IPS-20b (cell line): ENCODE results near the gene RRP8.

Experiments used
- H3K27ac ChIP-seq: one replicate; pipeline ENCODE4 v1.5.1; 2013; ENCODE audit warnings: low read length
- H3K27me3 ChIP-seq: 2 replicates; pipeline ENCODE4 v1.6.1; 2013; ENCODE audit warnings: mild to moderate bottlenecking, low read length, inconsistent platforms; ENCODE audit not compliant: insufficient read depth
- H3K36me3 ChIP-seq: 2 replicates; pipeline ENCODE4 v1.6.1; 2013; ENCODE audit warnings: low read depth, mild to moderate bottlenecking, inconsistent platforms, low read length, moderate library complexity; ENCODE audit not compliant: insufficient read depth
- H3K4me1 ChIP-seq: 2 replicates; pipeline ENCODE4 v1.6.1; 2013; ENCODE audit warnings: mild to moderate bottlenecking, control low read depth, inconsistent platforms, low read length, moderate library complexity; ENCODE audit not compliant: insufficient read depth
- H3K4me3 ChIP-seq: 2 replicates; pipeline ENCODE4 v1.5.1; 2013; ENCODE audit warnings: mild to moderate bottlenecking, low read length, inconsistent platforms
- H3K9ac ChIP-seq: 2 replicates; pipeline ENCODE4 v1.6.1; 2013; ENCODE audit warnings: low read depth, mild to moderate bottlenecking, inconsistent platforms, low read length, moderate library complexity
- H3K9me3 ChIP-seq: 2 replicates; pipeline ENCODE4 v1.6.1; 2013; ENCODE audit warnings: mild to moderate bottlenecking, low read depth, low read length, inconsistent platforms; ENCODE audit not compliant: insufficient read depth

The RRP8 gene

GRCh38 chr11:6622261-6623171, 19.1 kb upstream of the RRP8 start:
- no peaks in the 10 kb centered on the region for H3K9me3 ChIP-seq
- no peak overlapping the region for H3K9ac ChIP-seq
- peaks cover 32% of the 10 kb centered on the region; the same call in 1 of the 2 replicates for H3K36me3 ChIP-seq

GRCh38 chr11:6621711-6622211, 18.3 kb upstream of the RRP8 start:
- Histone ChIP-seq H3K9ac (no peak overlapping the region), H3K27ac (no peak overlapping the region), H3K36me3 (peaks cover 24% of the 10 kb centered on the region; the same call in 1 of the 2 replicates), H3K9me3 (no peaks in the 10 kb centered on the region), H3K4me3 (no peak overlapping the region), H3K4me1 (peaks cover 14% of the 10 kb centered on the region; the same call in 1 of the 2 replicates), H3K27me3 (no peaks in the 10 kb centered on the region)

More at GRCh38 chr11:6622261-6623171, 19.1 kb upstream of the RRP8 start:
- Histone ChIP-seq H3K4me3 (no peak overlapping the region), H3K27ac (no peak overlapping the region), H3K4me1 (peaks cover 14% of the 10 kb centered on the region; the same call in 1 of the 2 replicates), H3K27me3 (no peaks in the 10 kb centered on the region)

GRCh38 chr11:6620636-6621035, 17.2 kb upstream of the RRP8 start:
- Histone ChIP-seq H3K27me3 (no peaks in the 10 kb centered on the region), H3K9me3 (no peaks in the 10 kb centered on the region), H3K4me1 (peaks cover 14% of the 10 kb centered on the region; the same call in 1 of the 2 replicates), H3K27ac (no peak overlapping the region), H3K36me3 (peaks cover 19% of the 10 kb centered on the region), H3K4me3 (peak overlapping the region; percentile 10; the same call in 1 of the 2 replicates), H3K9ac (peak overlapping the region; percentile 10; the same call in 1 of the 2 replicates)

- Histone ChIP-seq H3K36me3 (peaks cover 19% of the 10 kb centered on the region), H3K4me3 (peak within 1 kb of the TSS; percentile 81), H3K27me3 (no peaks in the 10 kb centered on the region), H3K27ac (no peak within 1 kb of the TSS), H3K4me1 (peaks cover 14% of the 10 kb centered on the region; the same call in 1 of the 2 replicates), H3K9ac (peak within 1 kb of the TSS; percentile 78), H3K9me3 (no peaks in the 10 kb centered on the region)
Observed at GRCh38 chr11:6619004-6619745, 15.8 kb upstream of the RRP8 start, which contains the start of gene TPP1. TSS of gene TPP1 (minus strand) at chr11:6619422. CDS start at chr11:6619400, 22 bp downstream.

GRCh38 chr11:6618117-6619003, 14.9 kb upstream of the RRP8 start:
- Histone ChIP-seq H3K4me3 (peak overlapping the region; percentile 81), H3K4me1 (peaks cover 14% of the 10 kb centered on the region; the same call in 1 of the 2 replicates), H3K27ac (no peak overlapping the region), H3K36me3 (peaks cover 21% of the 10 kb centered on the region), H3K27me3 (no peaks in the 10 kb centered on the region), H3K9ac (peak overlapping the region; percentile 78), H3K9me3 (no peaks in the 10 kb centered on the region)

- Histone ChIP-seq H3K36me3 (peaks cover 21% of the 10 kb centered on the region), H3K9me3 (no peaks in the 10 kb centered on the region), H3K9ac (no peak overlapping the region), H3K27me3 (no peaks in the 10 kb centered on the region), H3K4me1 (peaks cover 20% of the 10 kb centered on the region; the same call in 1 of the 2 replicates), H3K27ac (no peak overlapping the region), H3K4me3 (no peak overlapping the region)
Observed at GRCh38 chr11:6617315-6617781, 13.9 kb upstream of the RRP8 start.

- no peak overlapping the region for H3K27ac ChIP-seq
- peaks cover 20% of the 10 kb centered on the region; the same call in 1 of the 2 replicates for H3K4me1 ChIP-seq
Observed at GRCh38 chr11:6616596-6617250, 13.3 kb upstream of the RRP8 start.

GRCh38 chr11:6615882-6616585, 12.6 kb upstream of the RRP8 start:
- Histone ChIP-seq H3K4me1 (peaks cover 20% of the 10 kb centered on the region; the same call in 1 of the 2 replicates), H3K27ac (no peak overlapping the region), H3K9ac (no peak overlapping the region), H3K36me3 (peaks cover 25% of the 10 kb centered on the region), H3K27me3 (no peaks in the 10 kb centered on the region), H3K9me3 (no peaks in the 10 kb centered on the region), H3K4me3 (no peak overlapping the region)

More at GRCh38 chr11:6616596-6617250, 13.3 kb upstream of the RRP8 start:
- Histone ChIP-seq H3K27me3 (no peaks in the 10 kb centered on the region), H3K4me3 (no peak overlapping the region), H3K36me3 (peaks cover 21% of the 10 kb centered on the region), H3K9me3 (no peaks in the 10 kb centered on the region), H3K9ac (no peak overlapping the region)

GRCh38 chr11:6615046-6615445, 11.6 kb upstream of the RRP8 start:
- Histone ChIP-seq H3K27me3 (no peaks in the 10 kb centered on the region), H3K9me3 (no peaks in the 10 kb centered on the region), H3K27ac (no peak overlapping the region), H3K4me1 (peaks cover 12% of the 10 kb centered on the region; the same call in 1 of the 2 replicates), H3K9ac (no peak overlapping the region), H3K36me3 (peaks cover 34% of the 10 kb centered on the region), H3K4me3 (no peak overlapping the region)

- Histone ChIP-seq H3K4me3 (no peak overlapping the region), H3K27me3 (no peaks in the 10 kb centered on the region), H3K36me3 (peaks cover 40% of the 10 kb centered on the region), H3K9me3 (no peaks in the 10 kb centered on the region), H3K9ac (no peak overlapping the region), H3K4me1 (peaks cover 7% of the 10 kb centered on the region; the same call in 1 of the 2 replicates), H3K27ac (no peak overlapping the region)
Observed at GRCh38 chr11:6614446-6614845, 11.0 kb upstream of the RRP8 start.
